ENCODE measurements around the gene F5. TPM values are rescaled to one million over a fixed set of nuclear protein-coding genes. Genes with fewer than 3 reads are reported as not detected.
A peak's percentile ranks its signal among the peaks of the same experiment; 100 is the strongest.

The F5 gene
- total and polyA plus RNA-seq, 9 of the 15 experiments (the other 6 are each of a cell fraction or from before 2014, with no cell fraction given), result 0.03 to 0.13 TPM; not detected in 7

DNA sequence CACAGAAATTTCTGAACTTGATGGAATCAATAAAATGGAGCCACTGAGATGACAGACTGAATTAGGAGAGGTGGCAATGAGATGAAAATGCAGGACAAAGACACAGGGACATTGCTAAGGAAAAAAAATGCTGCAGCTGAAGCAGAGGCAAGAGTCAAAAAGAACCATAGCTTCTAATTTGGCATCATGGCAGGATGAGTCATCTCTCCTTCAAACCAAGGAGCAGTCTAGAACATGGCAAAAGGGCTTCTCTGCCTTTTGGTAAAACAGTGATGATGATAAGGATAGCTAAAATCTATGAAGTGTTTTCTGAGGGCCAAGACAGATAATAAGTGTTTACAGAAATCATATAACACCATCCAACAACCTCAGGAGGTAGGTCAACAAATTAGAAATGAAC, 117.3 kb downstream of the F5 start:
- no peaks in the 10 kb centered on the region for H4K20me1 ChIP-seq (replicated peaks; ENCODE audit: control insufficient read depth, insufficient read depth, low read length)
- H3K9me1 ChIP-seq (ENCODE audit: control insufficient read depth, insufficient read depth, low read length), result no peaks in the 10 kb centered on the region
- H3K9ac ChIP-seq (ENCODE audit: insufficient read depth in 1 of 2, low read depth in 2 of 2, low read length in 2 of 2), result no peak overlapping the region
- in situ Hi-C loops (cut with MboI), result no loop called here
- peaks cover 60% of the 10 kb centered on the region for H3K36me3 ChIP-seq (ENCODE audit: control insufficient read depth, insufficient read depth, low read length)
- FAIRE-seq (no peak), DNase-seq (ENCODE audit: extremely low read depth in 1 of 4, low spot score in 3 of 4) (no peak), ATAC-seq (no peak)
- TF ChIP-seq ATF3 (IDR thresholded peaks at IDR 0.05) (peak; percentile 23; the same call in 1 of the 2 replicates), ATF3 (CRISPR knock-in tag; conservative IDR thresholded peaks at IDR 0.05) (no peak), PYGO2 (tag; IDR thresholded peaks at IDR 0.05) (no peak), JUND (IDR thresholded peaks at IDR 0.05; ENCODE audit: borderline replicate concordance, low read depth, low read length) (no peak), JUND (tag; IDR thresholded peaks at IDR 0.05; ENCODE audit: borderline replicate concordance, low read depth, low read length) (0 out of 3 replicates have a peak, but pooled peaks have one; percentile 15)
- no TSS peak for BruUV-seq (replicated peaks)
- CTCF ChIA-PET (ENCODE audit: low intra/inter-chr PET ratio), result interaction anchor here (4.4 kb wide), 1 partner anchor 77 kb away, joined by 32 read pairs; no protein-coding TSS in a partner anchor
- POLR2A ChIA-PET, result interaction anchor here (0.8 kb wide), 1 partner anchor 15 kb away, joined by 3 read pairs; no protein-coding TSS in a partner anchor
- no peaks in the 10 kb centered on the region for H3K27me3 ChIP-seq (ENCODE audit: control insufficient read depth in 2 of 2, insufficient read depth in 2 of 2, low read length in 2 of 2)
- no peak overlapping the region for H3K4me2 ChIP-seq (ENCODE audit: insufficient read depth, low read length)
- no peak overlapping the region for H3K27ac ChIP-seq (ENCODE audit: extremely low read depth, low read depth, low read length)
- H3K4me1 ChIP-seq (replicated peaks in 1 of 2; ENCODE audit: control insufficient read depth in 2 of 2, insufficient read depth in 2 of 2, low read length in 2 of 2), result no peaks in the 10 kb centered on the region
- no peaks in the 10 kb centered on the region for H3K79me2 ChIP-seq (ENCODE audit: control insufficient read depth, insufficient read depth, low read length)
- H2AFZ ChIP-seq (ENCODE audit: low read depth, low read length), result no peak overlapping the region
- no peaks in the 10 kb centered on the region for H3K9me3 ChIP-seq (replicated peaks; ENCODE audit: control insufficient read depth, insufficient read depth, low read depth, low read length)
- intact Hi-C loops (cut with micrococcal nuclease), result loop anchor here (10.0 kb wide), 2 partner anchors 236 to 336 kb away; no protein-coding TSS in a partner anchor
- H3K4me3 ChIP-seq, result no peak overlapping the region
